NCI-H1105 treated with DMSO at 0.1 percent for 48 hours (cell line): ENCODE results near the gene C2orf92.
A peak's percentile ranks its signal among the peaks of the same experiment; 100 is the strongest.

Experiments
- DNase-seq: peaks from one replicate; lab custom pipeline; 2025; lab: John Stamatoyannopoulos, UW

The C2orf92 gene

GRCh38 chr2:97745474-97746174, 76.1 kb downstream of the C2orf92 start:
- no peak for DNase-seq

- DNase-seq, result no peak
Observed at GRCh38 chr2:97747285-97747684, 77.8 kb downstream of the C2orf92 start.

- DNase-seq, result no peak
Observed at GRCh38 chr2:97747716-97748115, 78.2 kb downstream of the C2orf92 start.

GRCh38 chr2:97749581-97749980, 80.1 kb downstream of the C2orf92 start:
- DNase-seq, result no peak

GRCh38 chr2:97750017-97750416, 80.5 kb downstream of the C2orf92 start:
- no peak for DNase-seq

GRCh38 chr2:97751752-97752151, 82.2 kb downstream of the C2orf92 start:
- DNase-seq, result peak; percentile 79
